NCI-H460 (cell line): ENCODE results near the gene GALNT15. TPM values are rescaled to one million over a fixed set of nuclear protein-coding genes. Genes with fewer than 3 reads are reported as not detected.

Source experiments
- DNase-seq: peaks from one replicate; pipeline ENCODE4 v3.0.0-alpha.2; 2016; ENCODE audit warnings: low read depth; ENCODE audit errors: extremely low read depth
- total RNA-seq: library from RNA; depleted of rRNA; stranded (reverse); fragments of >200 nt; shearing (Covaris generic); gene quantifications from 2 replicates; pipeline ENCODE4 v1.2.3, GENCODE V29; 2014

Gene GALNT15
- total RNA-seq, 1 experiment from 2014 or later = 0.07 TPM

DNA sequence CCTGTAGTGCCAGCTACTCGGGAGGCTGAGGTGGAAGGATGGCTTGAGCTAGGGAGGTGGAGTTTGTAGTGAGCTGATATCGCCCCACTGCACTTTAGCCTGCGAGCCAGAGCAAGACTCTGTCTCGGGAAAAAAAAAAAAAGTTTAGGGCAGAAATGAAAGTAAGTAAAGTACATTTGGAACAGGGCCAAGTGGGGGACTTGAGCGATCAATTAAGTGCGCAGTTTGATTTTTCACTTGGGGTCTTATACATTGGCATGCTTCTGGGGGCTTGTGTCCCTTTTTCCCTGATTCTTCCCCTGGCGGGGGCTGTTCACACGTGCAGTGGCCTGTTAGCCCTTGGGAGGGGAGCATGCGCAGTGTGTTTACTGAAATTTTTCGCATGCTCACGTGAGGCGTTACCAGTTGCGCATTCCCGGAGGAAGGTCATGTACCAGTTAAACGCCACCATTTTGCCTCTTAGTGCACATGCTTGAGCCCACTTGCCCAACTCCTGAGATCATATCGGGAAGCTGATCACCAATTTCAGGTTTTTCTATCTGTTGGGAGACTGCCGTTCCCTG lies 42.0 kb downstream of the GALNT15 start:
- no peak for DNase-seq

DNA sequence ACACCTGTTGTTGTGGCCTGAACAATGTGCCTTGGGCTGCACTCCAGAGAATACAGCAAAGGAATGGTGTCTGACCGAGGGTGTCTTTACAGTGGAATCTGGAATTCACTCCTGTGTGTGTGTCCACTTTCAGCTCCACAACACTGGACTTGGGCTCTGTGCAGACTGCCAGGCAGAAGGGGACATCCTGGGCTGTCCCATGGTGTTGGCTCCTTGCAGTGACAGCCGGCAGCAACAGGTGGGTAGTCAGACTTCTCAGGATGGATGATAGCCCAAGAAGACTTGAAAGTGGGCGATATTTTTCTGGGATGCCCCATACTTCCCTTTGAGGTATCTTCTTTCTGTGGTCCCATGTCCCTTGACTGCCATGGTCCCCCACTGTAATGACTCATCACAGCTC lies 45.3 kb downstream of the GALNT15 start:
- no peak for DNase-seq

- no peak for DNase-seq
Observed at GRCh38 chr3:16221990-16222389, 47.5 kb downstream of the GALNT15 start.

GRCh38 chr3:16222547-16222946 lies 48.1 kb downstream of the GALNT15 start:
- no peak for DNase-seq

DNA sequence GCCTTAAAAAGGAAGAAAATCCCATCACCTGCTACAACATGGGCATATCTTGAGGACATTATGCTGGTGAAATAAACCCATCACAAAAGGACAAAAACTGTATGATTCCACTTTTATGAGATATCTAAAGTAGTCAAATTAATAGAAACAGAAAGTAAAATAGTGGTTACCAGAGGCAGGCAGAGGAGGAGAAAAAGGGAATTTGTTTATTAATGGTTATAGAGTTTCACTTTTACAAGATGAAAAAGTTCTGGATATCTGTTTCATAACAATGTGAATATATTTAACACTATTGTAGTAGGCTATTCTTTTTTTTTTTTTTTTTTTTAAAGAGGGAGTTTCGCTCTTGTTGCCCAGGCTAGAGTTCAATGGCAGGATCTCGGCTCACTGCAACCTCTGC lies 49.8 kb downstream of the GALNT15 start:
- DNase-seq = no peak

GRCh38 chr3:16227566-16227965 lies 53.1 kb downstream of the GALNT15 start:
- DNase-seq = no peak

DNA sequence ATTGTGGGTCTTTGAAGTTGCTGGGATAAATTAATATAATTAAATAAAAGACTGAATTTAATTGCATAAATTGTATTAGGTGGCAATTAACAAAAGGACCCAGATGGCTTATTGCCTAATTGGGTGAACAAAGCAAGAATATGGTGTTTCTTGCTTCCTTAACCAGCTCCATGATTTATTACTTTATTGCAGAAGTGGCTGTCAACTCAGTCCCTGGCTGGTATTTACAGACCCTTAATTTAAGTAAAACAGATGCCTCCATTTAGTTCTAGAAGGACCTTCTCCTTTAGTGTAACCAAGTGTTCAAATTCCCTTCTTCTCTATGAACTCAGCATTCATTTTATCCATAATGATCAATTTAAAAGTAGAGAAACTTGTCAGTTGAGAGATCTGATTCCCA lies 55.2 kb downstream of the GALNT15 start:
- no peak for DNase-seq

GRCh38 chr3:16231983-16232382 lies 57.5 kb downstream of the GALNT15 start:
- no peak for DNase-seq

GRCh38 chr3:16233806-16234205 lies 59.3 kb downstream of the GALNT15 start:
- no peak for DNase-seq

GRCh38 chr3:16234281-16234680 lies 59.8 kb downstream of the GALNT15 start:
- DNase-seq = no peak

DNA sequence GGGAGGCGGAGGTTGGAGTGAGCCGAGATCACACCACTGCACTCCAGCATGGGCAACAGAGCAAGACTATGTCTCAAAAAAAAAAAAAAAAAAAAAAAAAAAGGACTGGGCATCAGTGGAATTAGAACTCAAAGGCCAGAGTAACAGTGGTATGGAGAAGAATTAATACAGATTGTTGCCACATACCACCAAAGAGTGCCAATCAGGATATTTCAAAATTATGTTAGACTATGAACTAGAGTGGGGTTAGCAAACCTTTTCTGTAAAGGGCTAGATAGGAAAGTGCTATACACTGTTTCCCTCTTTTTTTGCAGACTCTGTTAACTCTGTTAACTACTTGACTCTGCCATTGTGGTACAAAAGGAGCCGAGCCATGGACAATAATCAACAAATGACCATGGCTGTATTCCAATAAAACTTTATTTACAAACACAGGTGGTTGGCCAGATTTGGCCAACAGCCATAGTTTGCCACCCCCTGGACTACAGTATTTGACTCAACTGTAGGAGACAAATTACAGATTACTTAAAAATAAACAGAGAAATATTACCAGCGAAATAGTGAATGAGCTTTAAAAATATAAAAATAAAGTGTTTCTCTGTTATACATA lies 61.7 kb downstream of the GALNT15 start:
- DNase-seq = no peak

DNA sequence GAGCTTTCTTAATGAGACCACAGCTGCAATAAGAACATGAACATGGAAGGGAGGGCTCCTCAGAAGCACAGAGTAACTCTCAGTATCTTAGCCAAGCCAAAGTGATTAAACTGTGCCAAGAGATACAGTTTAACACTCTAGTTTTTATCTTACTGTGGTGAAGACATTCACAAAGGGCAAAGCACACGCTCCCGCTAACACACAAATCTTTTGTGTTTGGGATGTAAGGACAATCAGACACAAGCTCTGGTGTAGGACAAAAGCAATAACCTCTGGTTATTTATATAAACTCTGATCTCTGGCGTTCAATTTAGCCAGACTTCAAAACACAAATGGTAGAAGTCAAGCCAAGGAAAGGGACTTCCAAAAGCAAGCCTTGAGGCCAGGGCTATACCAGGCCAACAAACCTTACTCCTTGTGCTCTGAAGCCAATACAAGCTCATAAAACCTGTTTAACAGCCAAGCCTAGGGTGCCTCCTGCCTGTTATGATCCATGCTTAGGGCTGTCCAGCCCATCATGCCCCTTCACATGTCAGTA lies 62.4 kb downstream of the GALNT15 start:
- no peak for DNase-seq

GRCh38 chr3:16239086-16239770 lies 64.7 kb downstream of the GALNT15 start:
- DNase-seq = no peak

- DNase-seq = no peak
Observed at GRCh38 chr3:16239780-16240179, 65.3 kb downstream of the GALNT15 start.

GRCh38 chr3:16240229-16241023 lies 65.9 kb downstream of the GALNT15 start:
- peak; percentile 67 for DNase-seq

DNA sequence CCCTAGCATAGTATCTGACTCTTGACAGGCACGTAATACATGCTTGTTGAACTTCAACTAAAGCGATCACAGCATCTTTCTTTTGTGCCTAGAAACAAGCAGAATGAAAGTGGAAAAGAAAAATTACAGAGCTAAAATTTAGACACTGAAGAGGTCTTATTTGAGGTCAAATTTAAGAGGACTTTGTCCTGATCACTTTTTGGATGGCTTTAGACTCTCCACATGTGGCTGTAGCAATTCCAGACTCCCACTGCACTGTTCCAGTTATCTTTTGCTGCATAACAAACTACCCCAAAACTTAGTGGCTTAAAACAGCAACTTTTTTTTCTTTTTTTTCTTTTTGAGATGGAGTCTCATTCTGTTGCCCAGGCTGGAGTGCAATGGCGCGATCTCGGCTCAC lies 66.7 kb downstream of the GALNT15 start:
- no peak for DNase-seq

GRCh38 chr3:16242177-16242576 lies 67.7 kb downstream of the GALNT15 start:
- DNase-seq = no peak

DNA sequence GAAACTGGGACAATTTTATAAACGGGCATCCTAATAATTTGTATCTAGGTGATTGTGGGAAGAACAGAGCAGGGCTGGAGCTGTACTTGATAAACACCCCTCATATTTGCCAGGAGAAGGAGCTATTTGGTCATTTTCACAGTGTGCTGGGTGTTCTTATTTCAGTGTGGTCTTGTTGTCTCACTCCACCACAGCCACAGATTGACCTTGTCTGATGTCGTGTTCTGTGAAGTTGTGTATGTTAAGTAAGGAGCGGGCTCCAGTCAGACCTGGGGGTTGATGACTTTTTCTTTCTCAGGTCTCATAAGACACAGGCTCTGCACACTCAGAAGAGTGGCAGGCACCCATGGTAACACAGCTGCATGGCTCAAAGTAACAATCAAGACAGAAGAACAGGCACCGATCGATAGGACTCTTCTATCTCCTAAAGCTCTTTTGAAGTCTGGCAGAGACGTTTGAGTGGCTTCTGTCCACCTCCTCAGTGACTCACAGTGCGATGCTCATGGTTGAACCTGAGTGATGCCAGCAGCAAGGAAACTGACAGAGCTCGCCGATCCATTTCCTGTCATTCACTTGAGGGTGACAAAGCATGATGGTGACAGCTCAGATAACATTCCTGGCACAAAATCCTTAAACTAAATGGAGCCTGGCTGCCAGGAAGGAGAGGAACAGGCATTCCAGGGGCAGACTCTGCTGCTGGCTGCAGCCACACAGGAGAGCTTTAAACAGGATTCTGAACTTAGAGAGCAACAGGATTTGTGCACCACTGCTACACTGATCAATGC lies 69.4 kb downstream of the GALNT15 start:
- no peak for DNase-seq

DNA sequence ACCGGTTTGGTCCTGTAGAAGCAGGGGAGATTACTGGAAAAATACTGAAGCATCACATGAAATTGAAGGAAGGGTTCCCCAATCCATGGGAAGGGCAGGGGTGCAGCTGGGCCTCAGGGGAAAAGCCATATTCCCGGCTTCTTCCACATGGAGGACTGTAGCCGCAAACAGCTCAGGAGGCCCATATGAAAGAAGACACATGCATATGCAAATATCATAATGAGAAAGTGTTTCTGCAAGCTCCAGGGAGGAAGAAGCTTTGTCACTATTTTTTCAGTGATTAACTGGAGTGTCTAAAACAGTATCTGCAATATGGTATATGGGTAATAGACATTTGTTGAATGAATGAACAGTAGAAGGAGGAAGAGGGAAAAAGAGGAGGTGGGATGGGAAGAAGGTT lies 71.1 kb downstream of the GALNT15 start:
- no peak for DNase-seq

GRCh38 chr3:16247282-16248061 lies 73.0 kb downstream of the GALNT15 start:
- peak; percentile 78 for DNase-seq
